ENCODE results near the gene ZNF320. TPM values are rescaled to one million over a fixed set of nuclear protein-coding genes. Genes with fewer than 3 reads are reported as not detected.
A peak's percentile ranks its signal among the peaks of the same experiment; 100 is the strongest.

The ZNF320 gene
- total and polyA plus RNA-seq, 4 donors: 5.0 to 34.6 (median 12.3) TPM

GRCh38 chr19:52898101-52898500, 666 bp upstream of the ZNF320 start:
- peaks cover 0 to 2% (median 0%) of the 10 kb centered on the region in 4 donors for H3K9me3 ChIP-seq (ENCODE audit: control insufficient read depth in 4 of 4, insufficient read depth in 3 of 4, low read length in 3 of 4)
- peaks cover 0 to 4% (median 1%) of the 10 kb centered on the region in 4 donors for H3K36me3 ChIP-seq (ENCODE audit: control insufficient read depth in 4 of 4, insufficient read depth in 4 of 4, low read length in 4 of 4)
- peak overlapping the region; percentile 12 to 55 for H3K27ac ChIP-seq (ENCODE audit: low read depth in 1 of 2, low read length in 1 of 2)
- H3K9ac ChIP-seq (ENCODE audit: insufficient read depth in 1 of 2, low read length in 2 of 2): peak overlapping the region in 1 of 2 donors; percentile 46
- 85 to 89% methylated on average over 15 of the region's 15 CpGs for WGBS, 2 donors
- DNase-seq (no peak), ATAC-seq (ENCODE audit: insufficient read depth, low FRiP score) (no peak)
- H3K27me3 ChIP-seq (ENCODE audit: control insufficient read depth in 3 of 3, insufficient read depth in 3 of 3, low read length in 2 of 3): no peaks in the 10 kb centered on the region
- H3K4me3 ChIP-seq: no peak overlapping the region
- no peak for TF ChIP-seq CTCF (IDR thresholded peaks at IDR 0.05; ENCODE audit: control extremely low read depth, extremely low read depth)
- peaks cover 0 to 8% (median 3%) of the 10 kb centered on the region in 5 donors for H3K4me1 ChIP-seq (ENCODE audit: control insufficient read depth in 5 of 5, insufficient read depth in 5 of 5, low read length in 5 of 5)

GRCh38 chr19:52896431-52897137, 851 bp downstream of the ZNF320 start:
- peak overlapping the region; percentile 90 to 92 for H3K27ac ChIP-seq (ENCODE audit: low read depth in 1 of 2, low read length in 1 of 2)
- TF ChIP-seq CTCF (IDR thresholded peaks at IDR 0.05; ENCODE audit: control extremely low read depth, extremely low read depth): no peak
- peak; percentile 13 to 38 (median 22) for DNase-seq
- peak overlapping the region; percentile 50 to 74 for H3K9ac ChIP-seq (ENCODE audit: insufficient read depth in 1 of 2, low read length in 2 of 2)
- peak overlapping the region; percentile 74 for H3K4me3 ChIP-seq
- WGBS, 2 donors: 39 to 41% methylated on average over 24 of the region's 24 CpGs
- H3K36me3 ChIP-seq (ENCODE audit: control insufficient read depth in 4 of 4, insufficient read depth in 4 of 4, low read length in 4 of 4): peaks cover 0 to 5% (median 2%) of the 10 kb centered on the region in 4 donors
- no peaks in the 10 kb centered on the region for H3K27me3 ChIP-seq (ENCODE audit: control insufficient read depth in 3 of 3, insufficient read depth in 3 of 3, low read length in 2 of 3)
- H3K9me3 ChIP-seq (ENCODE audit: control insufficient read depth in 4 of 4, insufficient read depth in 3 of 4, low read length in 3 of 4): peaks cover 0 to 2% (median 0%) of the 10 kb centered on the region in 4 donors
- peaks cover 0 to 8% (median 3%) of the 10 kb centered on the region in 5 donors for H3K4me1 ChIP-seq (ENCODE audit: control insufficient read depth in 5 of 5, insufficient read depth in 5 of 5, low read length in 5 of 5)
- peak; percentile 36 for ATAC-seq (ENCODE audit: insufficient read depth, low FRiP score)

GRCh38 chr19:52891336-52891735, 6.1 kb downstream of the ZNF320 start:
- no peak for TF ChIP-seq CTCF (IDR thresholded peaks at IDR 0.05; ENCODE audit: control extremely low read depth, extremely low read depth)
- WGBS, 2 donors: 47 to 50% methylated on average over 4 of the region's 4 CpGs
- Histone ChIP-seq H3K4me1 (ENCODE audit: control insufficient read depth in 5 of 5, insufficient read depth in 5 of 5, low read length in 5 of 5) (peaks cover 0 to 4% (median 0%) of the 10 kb centered on the region in 5 donors), H3K27me3 (ENCODE audit: control insufficient read depth in 3 of 3, insufficient read depth in 3 of 3, low read length in 2 of 3) (no peaks in the 10 kb centered on the region), H3K9me3 (ENCODE audit: control insufficient read depth in 4 of 4, insufficient read depth in 3 of 4, low read length in 3 of 4) (peaks cover 0 to 4% (median 0%) of the 10 kb centered on the region in 4 donors), H3K9ac (ENCODE audit: insufficient read depth in 1 of 2, low read length in 2 of 2) (no peak overlapping the region), H3K4me3 (no peak overlapping the region), H3K36me3 (ENCODE audit: control insufficient read depth in 4 of 4, insufficient read depth in 4 of 4, low read length in 4 of 4) (peaks cover 2 to 18% (median 10%) of the 10 kb centered on the region in 4 donors), H3K27ac (ENCODE audit: low read depth in 1 of 2, low read length in 1 of 2) (no peak overlapping the region)
- ATAC-seq (ENCODE audit: insufficient read depth, low FRiP score): no peak
- DNase-seq: no peak
